Cardiac fibroblast (primary cell): Measurements from ENCODE around the gene HPX.

ENCODE experiments used
- DNase-seq, 2 donors: peaks; one replicate each; pipeline versions ENCODE4 v3.0.0 to v3.0.0-alpha.2; 2010; ENCODE audit warnings: low read depth in 2 of 2
- H3K4me3 ChIP-seq, 2 donors: replicated peaks in 1 of 2; 1 replicate in 1 of 2; 2 replicates in 1 of 2; pipeline ENCODE4 v1.5.1; 2011; ENCODE audit warnings: low read depth in 2 of 2, low read length in 2 of 2, mild to moderate bottlenecking in 2 of 2, moderate library complexity in 1 of 2
- TF ChIP-seq, protein P1 (sequence below): IDR thresholded peaks from one replicate; pipeline ENCODE4 v1.5.1; 2011; ENCODE audit warnings: low read depth, mild to moderate bottlenecking, low read length, inconsistent platforms

Gene HPX

DNA sequence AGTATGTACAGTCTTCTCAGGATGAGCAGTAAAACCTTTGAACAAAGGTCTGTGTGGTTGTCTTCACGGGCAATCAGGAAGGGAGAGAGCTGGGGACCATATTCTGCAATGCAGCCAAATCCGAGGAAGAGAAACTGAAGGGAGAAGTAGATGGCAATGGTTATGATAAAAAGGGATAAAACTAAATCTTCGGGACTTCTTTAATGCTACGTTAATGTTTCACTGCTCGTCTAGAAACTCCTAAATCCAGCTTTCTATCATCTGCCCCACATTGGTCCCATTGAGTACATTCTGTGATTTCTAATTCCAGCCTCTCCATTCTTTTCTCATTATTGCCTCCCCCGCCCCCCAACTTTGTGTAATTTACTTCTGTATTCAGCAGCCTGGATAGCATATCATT is 42.2 kb upstream of the HPX start:
- no peak overlapping the region for H3K4me3 ChIP-seq
- DNase-seq, result no peak
- TF ChIP-seq, protein P1, sequence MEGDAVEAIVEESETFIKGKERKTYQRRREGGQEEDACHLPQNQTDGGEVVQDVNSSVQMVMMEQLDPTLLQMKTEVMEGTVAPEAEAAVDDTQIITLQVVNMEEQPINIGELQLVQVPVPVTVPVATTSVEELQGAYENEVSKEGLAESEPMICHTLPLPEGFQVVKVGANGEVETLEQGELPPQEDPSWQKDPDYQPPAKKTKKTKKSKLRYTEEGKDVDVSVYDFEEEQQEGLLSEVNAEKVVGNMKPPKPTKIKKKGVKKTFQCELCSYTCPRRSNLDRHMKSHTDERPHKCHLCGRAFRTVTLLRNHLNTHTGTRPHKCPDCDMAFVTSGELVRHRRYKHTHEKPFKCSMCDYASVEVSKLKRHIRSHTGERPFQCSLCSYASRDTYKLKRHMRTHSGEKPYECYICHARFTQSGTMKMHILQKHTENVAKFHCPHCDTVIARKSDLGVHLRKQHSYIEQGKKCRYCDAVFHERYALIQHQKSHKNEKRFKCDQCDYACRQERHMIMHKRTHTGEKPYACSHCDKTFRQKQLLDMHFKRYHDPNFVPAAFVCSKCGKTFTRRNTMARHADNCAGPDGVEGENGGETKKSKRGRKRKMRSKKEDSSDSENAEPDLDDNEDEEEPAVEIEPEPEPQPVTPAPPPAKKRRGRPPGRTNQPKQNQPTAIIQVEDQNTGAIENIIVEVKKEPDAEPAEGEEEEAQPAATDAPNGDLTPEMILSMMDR, result no peak

GRCh38 chr11:6482441-6482840 is 41.7 kb upstream of the HPX start:
- TF ChIP-seq, protein P1, result no peak
- DNase-seq, result no peak
- H3K4me3 ChIP-seq, result peak overlapping the region; percentile 69 to 88

GRCh38 chr11:6481924-6482275 is 41.1 kb upstream of the HPX start:
- peak in 1 of 2 donors; percentile 24 for DNase-seq

GRCh38 chr11:6481012-6481923 is 40.5 kb upstream of the HPX start, which contains the start of the genes ARFIP2 and TIMM10B:
ARFIP2 (minus strand) TSS chr11:6481331; CDS start chr11:6480421, 910 bp downstream.
TIMM10B (plus strand) TSS chr11:6481501; CDS start chr11:6481517, 16 bp downstream.
- H3K4me3 ChIP-seq, result peak within 1 kb of the TSS; percentile 69 to 88
- TF ChIP-seq, protein P1, result no peak
- DNase-seq, result peak; percentile 98 to 99

More at GRCh38 chr11:6481924-6482275, 41.1 kb upstream of the HPX start:
- peak overlapping the region; percentile 69 to 88 for H3K4me3 ChIP-seq
- TF ChIP-seq, protein P1, result no peak

DNA sequence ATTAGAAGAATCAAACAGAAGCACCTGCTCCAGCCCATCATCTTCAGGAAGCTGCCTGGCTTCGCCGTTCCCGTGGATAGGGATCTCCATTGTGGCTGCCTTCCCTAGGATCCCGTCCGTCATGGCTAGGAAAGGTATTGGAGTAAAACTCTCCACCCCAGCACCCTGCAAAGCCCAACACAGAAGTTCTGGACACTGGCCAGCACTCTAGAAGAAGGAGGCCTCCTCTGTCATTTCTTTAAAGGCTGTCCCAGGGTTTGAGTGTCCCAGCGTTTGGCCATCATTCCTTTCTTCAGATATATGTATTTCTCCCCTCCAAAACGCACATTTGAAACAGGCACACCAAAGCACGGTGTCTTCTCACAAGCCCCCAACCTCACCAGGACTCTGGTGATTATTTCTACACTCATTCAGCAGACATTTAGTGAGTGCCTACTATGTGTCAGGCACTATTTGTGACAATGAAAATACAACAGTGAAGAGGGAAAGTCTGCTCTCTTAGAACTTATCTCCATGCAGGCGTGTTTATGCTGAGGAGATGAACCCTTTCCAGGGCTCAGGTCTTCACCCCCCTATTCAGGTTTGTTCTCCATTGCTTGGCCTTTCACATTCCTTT is 39.6 kb upstream of the HPX start:
- DNase-seq, result no peak
- peak overlapping the region; percentile 69 to 88 for H3K4me3 ChIP-seq
- TF ChIP-seq, protein P1, result no peak

DNA sequence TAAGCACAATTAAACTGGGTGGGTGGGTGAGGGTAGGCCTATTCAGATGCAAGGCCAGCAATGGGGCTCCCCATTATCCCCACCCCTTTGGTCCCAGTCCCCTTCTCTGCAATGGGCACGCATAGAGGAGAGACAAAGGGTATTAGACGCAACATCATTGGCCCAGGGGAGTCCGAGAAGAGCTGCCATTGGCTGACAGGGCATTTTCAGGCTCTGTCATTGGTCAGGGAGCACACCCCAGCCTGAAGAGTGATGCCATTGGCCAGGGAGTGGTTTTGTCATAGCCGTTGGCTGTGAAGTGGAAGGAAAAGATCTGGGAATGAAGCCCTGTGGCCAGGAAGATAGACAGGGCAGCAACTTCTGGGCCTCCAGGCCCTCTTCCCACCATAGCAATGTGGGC is 35.8 kb upstream of the HPX start:
- no peak for DNase-seq
- TF ChIP-seq, protein P1, result no peak
- H3K4me3 ChIP-seq, result no peak overlapping the region
